BE2C (cell line): ENCODE measurements around the gene NTPCR.

Experiments
- DNase-seq: peaks from one replicate; pipeline ENCODE4 v3.0.0-alpha.2; 2020
- H3K27me3 ChIP-seq: fragments of 250-450 bp; sonication (Bioruptor Pico); 2 replicates; pipeline ENCODE4 v1.5.1; 2020; ENCODE audit warnings: mild to moderate bottlenecking
- H3K36me3 ChIP-seq: fragments of 250-450 bp; sonication (Bioruptor Pico); 2 replicates; pipeline ENCODE4 v1.5.1; 2020; ENCODE audit warnings: mild to moderate bottlenecking
- H3K4me1 ChIP-seq: fragments of 250-450 bp; sonication (Bioruptor Pico); 2 replicates; pipeline ENCODE4 v1.5.1; 2020
- H3K4me3 ChIP-seq: 2 replicates; pipeline ENCODE4 v1.5.1; 2011; ENCODE audit warnings: low read depth, low read length
- H3K9me3 ChIP-seq: fragments of 250-450 bp; sonication (Bioruptor Pico); 2 replicates; pipeline ENCODE4 v1.5.1; 2020
- CTCF ChIP-seq: IDR thresholded peaks from 2 replicates; pipeline ENCODE4 v1.5.1; 2012; ENCODE audit warnings: mild to moderate bottlenecking, low read depth, low read length

The NTPCR gene

GRCh38 chr1:233012021-233012420 is 61.6 kb downstream of the NTPCR start:
- DNase-seq = no peak
- Histone ChIP-seq H3K36me3 (no peaks in the 10 kb centered on the region), H3K4me1 (no peaks in the 10 kb centered on the region), H3K27me3 (no peaks in the 10 kb centered on the region), H3K4me3 (no peak overlapping the region), H3K9me3 (no peaks in the 10 kb centered on the region)
- TF ChIP-seq CTCF = no peak

GRCh38 chr1:233015965-233016364 is 65.6 kb downstream of the NTPCR start:
- no peaks in the 10 kb centered on the region for H3K36me3 ChIP-seq
- H3K4me3 ChIP-seq = no peak overlapping the region
- H3K4me1 ChIP-seq = no peaks in the 10 kb centered on the region
- no peaks in the 10 kb centered on the region for H3K9me3 ChIP-seq
- H3K27me3 ChIP-seq = no peaks in the 10 kb centered on the region
- DNase-seq = no peak
- no peak for TF ChIP-seq CTCF

GRCh38 chr1:233016798-233017197 is 66.4 kb downstream of the NTPCR start:
- no peak for DNase-seq
- no peaks in the 10 kb centered on the region for H3K9me3 ChIP-seq
- no peaks in the 10 kb centered on the region for H3K27me3 ChIP-seq
- no peaks in the 10 kb centered on the region for H3K4me1 ChIP-seq
- no peak for TF ChIP-seq CTCF
- H3K36me3 ChIP-seq = no peaks in the 10 kb centered on the region
- H3K4me3 ChIP-seq = no peak overlapping the region

GRCh38 chr1:233019083-233019482 is 68.7 kb downstream of the NTPCR start:
- Histone ChIP-seq H3K9me3 (no peaks in the 10 kb centered on the region), H3K36me3 (no peaks in the 10 kb centered on the region), H3K4me3 (no peak overlapping the region), H3K4me1 (no peaks in the 10 kb centered on the region), H3K27me3 (no peaks in the 10 kb centered on the region)
- DNase-seq = no peak
- TF ChIP-seq CTCF = no peak

GRCh38 chr1:233019778-233020325 is 69.4 kb downstream of the NTPCR start:
- Histone ChIP-seq H3K4me3 (no peak overlapping the region), H3K9me3 (no peaks in the 10 kb centered on the region), H3K36me3 (no peaks in the 10 kb centered on the region), H3K4me1 (no peaks in the 10 kb centered on the region), H3K27me3 (no peaks in the 10 kb centered on the region)
- TF ChIP-seq CTCF = no peak
- no peak for DNase-seq

GRCh38 chr1:233020426-233020825 is 70.0 kb downstream of the NTPCR start:
- no peaks in the 10 kb centered on the region for H3K27me3 ChIP-seq
- no peaks in the 10 kb centered on the region for H3K4me1 ChIP-seq
- H3K9me3 ChIP-seq = no peaks in the 10 kb centered on the region
- H3K4me3 ChIP-seq = no peak overlapping the region
- no peak for DNase-seq
- H3K36me3 ChIP-seq = no peaks in the 10 kb centered on the region
- TF ChIP-seq CTCF = no peak
